HG03196 (cell line): ENCODE measurements around the gene MBOAT1.

Experiments used
- ATAC-seq: cut with Tn5 transposase; IDR thresholded peaks from one replicate; pipeline ENCODE4 v1.9.1; 2021; ENCODE audit not compliant: unreplicated experiment

MBOAT1 gene

DNA sequence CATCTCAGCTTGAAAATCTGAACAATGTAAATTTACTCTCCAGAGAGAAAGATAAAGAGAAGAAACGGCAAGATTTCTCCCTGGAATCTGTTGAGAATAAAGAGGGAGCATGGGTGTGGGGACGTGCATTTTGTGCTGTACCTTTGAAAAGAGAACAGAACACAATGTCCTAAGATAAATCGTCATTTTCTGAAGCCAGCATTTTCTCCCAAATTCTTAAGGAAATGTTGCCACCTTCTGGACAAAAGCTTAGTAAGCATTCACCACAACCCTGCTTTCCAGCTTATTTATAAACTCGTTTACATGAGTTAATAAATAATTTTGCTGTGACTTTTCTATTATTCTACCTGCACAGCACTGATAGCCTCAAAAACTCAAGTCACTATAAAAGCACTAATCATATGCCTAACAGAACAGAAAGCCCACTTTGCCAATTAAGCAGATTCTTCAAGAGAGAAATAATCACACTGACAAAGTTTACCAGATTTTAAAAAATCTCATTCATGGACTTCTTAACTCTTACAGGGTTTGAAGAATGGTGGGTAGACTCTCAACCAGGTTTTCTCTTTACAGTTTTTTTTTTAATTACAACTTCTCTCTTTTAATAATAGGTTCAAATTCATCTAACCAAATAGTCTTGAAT lies 155.8 kb downstream of the MBOAT1 start:
- peak; percentile 73 for ATAC-seq

DNA sequence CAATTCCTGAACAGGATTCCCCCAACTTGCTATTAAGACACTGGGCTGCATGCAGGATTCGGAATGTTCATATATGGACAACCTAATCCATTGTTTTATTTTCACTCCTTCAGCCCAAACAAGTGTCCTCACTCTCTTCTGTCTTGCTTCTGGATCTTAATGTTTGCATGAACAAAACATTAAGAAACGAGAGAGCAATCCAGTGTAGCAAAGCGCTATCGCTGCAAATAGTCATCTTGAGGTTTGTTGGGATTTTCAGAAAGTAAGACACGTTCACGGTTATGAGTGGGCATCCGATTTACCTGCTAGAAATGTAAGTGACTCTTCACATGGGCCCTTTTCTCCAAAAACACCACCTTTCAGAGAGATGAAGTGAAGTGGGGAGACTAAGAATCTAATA lies 156.4 kb downstream of the MBOAT1 start:
- no peak for ATAC-seq
